ENCODE measurements around the gene STX16.

The STX16 gene

GRCh38 chr20:58716476-58717277 is 65.6 kb downstream of the STX16 start:
- TF ChIP-seq FOXP2 (optimal IDR thresholded peaks at IDR 0.05; ENCODE audit: borderline replicate concordance, extremely low read depth, extremely low read length, insufficient read depth) (no peak), POLR2AphosphoS5 (IDR thresholded peaks at IDR 0.05; ENCODE audit: low read depth, low read length) (no peak), REST (IDR thresholded peaks at IDR 0.05; ENCODE audit: insufficient read depth in 1 of 2, low read depth in 2 of 2, low read length in 2 of 2) (no peak)

- no peak for TF ChIP-seq TAF1 (IDR thresholded peaks at IDR 0.05; ENCODE audit: borderline replicate concordance, insufficient read depth, low read length)
These were observed 66.4 kb downstream of the STX16 start for GRCh38 chr20:58717278-58718091.

GRCh38 chr20:58718121-58718563 is 67.1 kb downstream of the STX16 start:
- TF ChIP-seq POLR2AphosphoS5 (IDR thresholded peaks at IDR 0.05; ENCODE audit: low read depth, low read length) (no peak), SIN3A (IDR thresholded peaks at IDR 0.05; ENCODE audit: borderline replicate concordance, insufficient read depth, low read length) (no peak), TAF1 (IDR thresholded peaks at IDR 0.05; ENCODE audit: borderline replicate concordance, insufficient read depth, low read length) (no peak), REST (IDR thresholded peaks at IDR 0.05; ENCODE audit: insufficient read depth in 1 of 2, low read depth in 2 of 2, low read length in 2 of 2) (no peak)

- no peak for TF ChIP-seq FOXP2 (optimal IDR thresholded peaks at IDR 0.05; ENCODE audit: borderline replicate concordance, extremely low read depth, extremely low read length, insufficient read depth)
- no peak for TF ChIP-seq SIN3A (IDR thresholded peaks at IDR 0.05; ENCODE audit: borderline replicate concordance, insufficient read depth, low read length)
- no peak for TF ChIP-seq REST (IDR thresholded peaks at IDR 0.05; ENCODE audit: insufficient read depth in 1 of 2, low read depth in 2 of 2, low read length in 2 of 2)
- no peak for TF ChIP-seq TAF1 (IDR thresholded peaks at IDR 0.05; ENCODE audit: borderline replicate concordance, insufficient read depth, low read length)
- no peak for TF ChIP-seq POLR2AphosphoS5 (IDR thresholded peaks at IDR 0.05; ENCODE audit: low read depth, low read length)
These were observed 67.6 kb downstream of the STX16 start for GRCh38 chr20:58718729-58719128.

- TF ChIP-seq FOXP2 (optimal IDR thresholded peaks at IDR 0.05; ENCODE audit: borderline replicate concordance, extremely low read depth, extremely low read length, insufficient read depth) (no peak), TAF1 (IDR thresholded peaks at IDR 0.05; ENCODE audit: borderline replicate concordance, insufficient read depth, low read length) (no peak), POLR2AphosphoS5 (IDR thresholded peaks at IDR 0.05; ENCODE audit: low read depth, low read length) (no peak), SIN3A (IDR thresholded peaks at IDR 0.05; ENCODE audit: borderline replicate concordance, insufficient read depth, low read length) (no peak), REST (IDR thresholded peaks at IDR 0.05; ENCODE audit: insufficient read depth in 1 of 2, low read depth in 2 of 2, low read length in 2 of 2) (no peak)
These were observed 68.2 kb downstream of the STX16 start for GRCh38 chr20:58719258-58719657.

All from PFSK-1 (cell line).